Psoas muscle (tissue), 8 donors: ENCODE data around the gene TULP4. TPM values are rescaled to one million over a fixed set of nuclear protein-coding genes. Genes with fewer than 3 reads are reported as not detected.

Experiments used
- ATAC-seq, 4 donors: fragments of 200-7000 bp; cut with Tn5 transposase; one replicate each; pipeline ENCODE4 v1.9.1; 2020; ENCODE audit warnings: moderate library complexity in 3 of 4, mild to moderate bottlenecking in 2 of 4
- DNase-seq, 2 donors: peaks; one replicate each; pipeline ENCODE4 v3.0.0-alpha.2; 2020
- H3K27ac ChIP-seq: fragments of 200-600 bp; one replicate; pipeline ENCODE4 v1.8.0; 2022
- H3K27me3 ChIP-seq, 3 donors: fragments of 200-600 bp in 1 of 3; one replicate each; pipeline versions ENCODE4 v1.6.1 to v1.8.0; 2013 to 2022; ENCODE audit warnings: low read length in 2 of 3, mild to moderate bottlenecking in 2 of 3, moderate library complexity in 1 of 3; ENCODE audit not compliant: insufficient read depth in 3 of 3
- H3K36me3 ChIP-seq, 2 donors: fragments of 200-600 bp in 1 of 2; one replicate each; pipeline versions ENCODE4 v1.6.1 to v1.8.0; 2013 to 2022; ENCODE audit warnings: low read depth in 1 of 2, mild to moderate bottlenecking in 1 of 2, moderate library complexity in 1 of 2; ENCODE audit not compliant: insufficient read depth in 1 of 2
- H3K4me1 ChIP-seq: fragments of 200-600 bp; one replicate; pipeline ENCODE4 v1.8.0; 2022
- H3K4me3 ChIP-seq: fragments of 200-600 bp; one replicate; pipeline ENCODE4 v1.8.0; 2022; ENCODE audit warnings: mild to moderate bottlenecking
- H3K9me3 ChIP-seq: fragments of 200-600 bp; one replicate; pipeline ENCODE4 v1.8.0; 2022
- CTCF ChIP-seq: fragments of 200-600 bp; IDR thresholded peaks from one replicate; pipeline ENCODE4 v1.8.0; 2022; ENCODE audit warnings: antibody characterized with exemption
- WGBS, 3 donors: extraction: QIAGEN DNeasy Blood & Tissue Kit; methylation state at CpG; one replicate each; pipeline versions ENCODE4 v1.1.6 to v1.1.7; 2013; 5-methylcytosine and 5-hydroxymethylcytosine counted together
- intact Hi-C, 2 donors: fragments of 100-400 bp; cut with DNase I; formaldehyde crosslinking; loops; one replicate each; pipeline versions ENCODE4 v1.11.0 to v1.14.2; 2022
- polyA plus RNA-seq, 3 donors: library from polyadenylated mRNA; stranded (reverse); fragments of 200-250 nt; gene quantifications; one replicate each; pipeline ENCODE4 v1.2.3, GENCODE V29; 2013
- total RNA-seq, 4 donors: library from RNA; stranded (reverse); fragmentation: NEBNext Ultra II Directional in 2 of 4; extraction: Animal tissue kit (Norgen Biotek cat#: 25700) in 2 of 4; gene quantifications; one replicate each; pipeline versions ENCODE4 v1.2.1 to v1.2.4, GENCODE V29; 2021 to 2023
- donor health status: healthy with polysubstance abuse.
- donor health status: DM: no; HTN: no; CAD: no; lungs with moderate emphysema.
- donor health status: Bipolar disorder and iron deficiency.
- donor health status: healthy.
- donor health status: DM: yes; HTN: yes; CAD: no.
- donor health status: DM: no; HTN: no; CAD: no.
- donor health status: DM: no; HTN: no; CAD: no.
- donor health status: DM: yes; HTN: yes; CAD: no.

TULP4 gene
- total and polyA plus RNA-seq, 7 donors: 2.2 to 103 (median 63.2) TPM

- ATAC-seq (no peak), DNase-seq (no peak)
- Histone ChIP-seq H3K9me3 (no peaks in the 10 kb centered on the region), H3K27me3 (no peaks in the 10 kb centered on the region), H3K4me1 (peaks cover 22% of the 10 kb centered on the region), H3K27ac (no peak overlapping the region), H3K4me3 (no peak overlapping the region), H3K36me3 (no peaks in the 10 kb centered on the region)
- intact Hi-C loops: no loop called here
- 61 to 83% (median 71%) methylated on average over 1 of the region's 1 CpG for WGBS, 3 donors
- TF ChIP-seq CTCF: no peak
Measured at GRCh38 chr6:158327211-158327610, 14.9 kb downstream of the TULP4 start.

GRCh38 chr6:158328952-158329351, 16.7 kb downstream of the TULP4 start:
- DNase-seq (no peak), ATAC-seq (no peak)
- H3K36me3 ChIP-seq: no peaks in the 10 kb centered on the region
- no peak overlapping the region for H3K27ac ChIP-seq
- no peak for TF ChIP-seq CTCF
- H3K4me1 ChIP-seq: peaks cover 8% of the 10 kb centered on the region
- no peaks in the 10 kb centered on the region for H3K27me3 ChIP-seq
- WGBS, 3 donors: 0 to 35% (median 28%) methylated on average over 1 of the region's 1 CpG
- no peak overlapping the region for H3K4me3 ChIP-seq
- intact Hi-C loops: no loop called here
- H3K9me3 ChIP-seq: peaks cover 12% of the 10 kb centered on the region

- TF ChIP-seq CTCF: no peak
- 87 to 96% (median 95%) methylated on average over 1 of the region's 1 CpG for WGBS, 3 donors
- peaks cover 3% of the 10 kb centered on the region for H3K4me1 ChIP-seq
- no peaks in the 10 kb centered on the region for H3K27me3 ChIP-seq
- no peaks in the 10 kb centered on the region for H3K36me3 ChIP-seq
- H3K4me3 ChIP-seq: no peak overlapping the region
- ATAC-seq: no peak
- intact Hi-C loops: no loop called here
- H3K9me3 ChIP-seq: peaks cover 12% of the 10 kb centered on the region
- DNase-seq: no peak
- no peak overlapping the region for H3K27ac ChIP-seq
Measured at GRCh38 chr6:158329531-158329930, 17.3 kb downstream of the TULP4 start.

- Histone ChIP-seq H3K27ac (no peak overlapping the region), H3K36me3 (no peaks in the 10 kb centered on the region), H3K4me3 (no peak overlapping the region), H3K4me1 (no peaks in the 10 kb centered on the region), H3K9me3 (peaks cover 12% of the 10 kb centered on the region), H3K27me3 (no peaks in the 10 kb centered on the region)
- TF ChIP-seq CTCF: no peak
- DNase-seq (no peak), ATAC-seq (no peak)
- intact Hi-C loops: no loop called here
- 50 to 74% (median 64%) methylated on average over 2 of the region's 2 CpGs for WGBS, 3 donors
Measured at GRCh38 chr6:158330016-158330415, 17.8 kb downstream of the TULP4 start.

- H3K27me3 ChIP-seq: no peaks in the 10 kb centered on the region
- no peak for ATAC-seq
- no peak for DNase-seq
- no peak overlapping the region for H3K4me3 ChIP-seq
- no peak for TF ChIP-seq CTCF
- H3K4me1 ChIP-seq: peaks cover 14% of the 10 kb centered on the region
- H3K9me3 ChIP-seq: peaks cover 12% of the 10 kb centered on the region
- 96 to 98% (median 97%) methylated on average over 2 of the region's 2 CpGs for WGBS, 3 donors
- H3K27ac ChIP-seq: no peak overlapping the region
- no peaks in the 10 kb centered on the region for H3K36me3 ChIP-seq
- intact Hi-C loops: no loop called here
Measured at GRCh38 chr6:158332237-158332636, 20.0 kb downstream of the TULP4 start.
